Stimulated activated CD4-positive, alpha-beta T cell treated with anti-CD3 and anti-CD28 coated beads, Interleukin-1b, Interleukin-23, amount 100 ng/mL, for 4 hours (primary cell): ENCODE data around the gene CHD3.

Source experiments
- DNase-seq, 2 donors: peaks; one replicate each; pipeline ENCODE4 v3.0.0-alpha.2; 2020; ENCODE audit warnings: low read depth in 2 of 2

Gene CHD3

DNA sequence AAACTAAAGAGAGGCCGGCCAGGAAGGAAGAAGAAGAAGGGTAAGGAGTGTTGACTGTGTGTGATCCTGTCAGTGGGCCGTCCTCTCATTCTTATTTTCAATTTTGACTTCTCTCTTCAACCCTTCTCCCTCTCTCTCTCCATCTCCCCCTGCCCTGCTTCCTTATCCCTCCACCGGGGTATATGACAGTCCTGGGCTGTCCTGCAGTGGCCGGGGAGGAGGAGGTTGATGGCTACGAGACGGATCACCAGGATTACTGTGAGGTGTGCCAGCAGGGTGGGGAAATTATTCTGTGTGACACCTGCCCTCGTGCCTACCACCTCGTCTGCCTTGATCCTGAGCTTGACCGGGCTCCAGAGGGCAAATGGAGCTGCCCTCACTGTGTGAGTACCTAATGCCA is 5.6 kb downstream of the CHD3 start:
- DNase-seq, result no peak

DNA sequence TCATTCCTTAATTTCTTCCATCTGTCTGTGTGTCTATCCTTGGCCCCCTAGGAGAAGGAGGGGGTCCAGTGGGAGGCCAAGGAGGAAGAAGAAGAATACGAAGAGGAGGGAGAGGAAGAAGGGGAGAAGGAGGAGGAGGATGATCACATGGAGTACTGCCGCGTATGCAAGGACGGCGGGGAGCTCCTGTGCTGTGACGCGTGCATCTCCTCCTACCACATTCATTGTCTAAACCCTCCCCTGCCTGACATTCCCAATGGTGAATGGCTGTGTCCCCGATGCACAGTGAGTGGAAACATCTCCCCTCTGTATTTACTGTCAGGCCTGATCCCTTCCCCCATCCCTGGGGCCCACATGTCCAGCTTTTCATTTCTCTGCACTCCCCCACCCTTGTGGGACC is 6.3 kb downstream of the CHD3 start:
- no peak for DNase-seq

DNA sequence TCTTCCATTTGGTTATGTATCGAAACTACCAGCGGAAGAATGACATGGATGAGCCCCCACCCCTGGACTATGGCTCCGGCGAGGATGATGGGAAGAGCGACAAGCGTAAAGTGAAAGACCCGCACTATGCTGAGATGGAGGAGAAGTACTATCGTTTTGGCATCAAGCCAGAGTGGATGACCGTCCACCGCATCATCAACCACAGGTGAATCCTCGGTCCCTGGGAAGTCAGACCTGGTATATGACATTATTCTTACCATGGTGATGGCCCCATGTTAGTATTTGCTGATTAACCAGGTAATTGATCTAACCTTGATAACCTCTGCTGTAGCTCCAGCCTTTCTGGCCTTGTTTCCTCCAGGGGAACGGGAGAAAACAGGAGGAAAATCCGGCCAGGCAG is 8.5 kb downstream of the CHD3 start:
- no peak for DNase-seq

DNA sequence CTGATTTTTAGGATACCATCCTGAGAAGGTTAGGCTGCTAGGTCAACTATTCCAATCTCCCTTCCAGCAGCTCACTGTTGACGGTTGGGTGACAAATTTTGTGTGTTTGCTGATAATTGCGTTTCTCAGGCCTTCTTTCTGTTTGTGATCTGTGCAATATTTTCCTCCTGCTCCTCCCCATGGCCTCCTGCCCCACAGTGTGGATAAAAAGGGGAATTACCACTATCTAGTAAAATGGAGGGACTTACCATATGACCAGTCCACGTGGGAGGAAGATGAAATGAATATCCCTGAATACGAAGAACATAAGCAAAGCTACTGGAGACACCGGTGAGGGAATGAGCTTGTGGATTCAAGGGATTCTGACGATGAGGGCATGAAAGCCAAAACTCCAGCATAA is 9.2 kb downstream of the CHD3 start:
- DNase-seq, result no peak

DNA sequence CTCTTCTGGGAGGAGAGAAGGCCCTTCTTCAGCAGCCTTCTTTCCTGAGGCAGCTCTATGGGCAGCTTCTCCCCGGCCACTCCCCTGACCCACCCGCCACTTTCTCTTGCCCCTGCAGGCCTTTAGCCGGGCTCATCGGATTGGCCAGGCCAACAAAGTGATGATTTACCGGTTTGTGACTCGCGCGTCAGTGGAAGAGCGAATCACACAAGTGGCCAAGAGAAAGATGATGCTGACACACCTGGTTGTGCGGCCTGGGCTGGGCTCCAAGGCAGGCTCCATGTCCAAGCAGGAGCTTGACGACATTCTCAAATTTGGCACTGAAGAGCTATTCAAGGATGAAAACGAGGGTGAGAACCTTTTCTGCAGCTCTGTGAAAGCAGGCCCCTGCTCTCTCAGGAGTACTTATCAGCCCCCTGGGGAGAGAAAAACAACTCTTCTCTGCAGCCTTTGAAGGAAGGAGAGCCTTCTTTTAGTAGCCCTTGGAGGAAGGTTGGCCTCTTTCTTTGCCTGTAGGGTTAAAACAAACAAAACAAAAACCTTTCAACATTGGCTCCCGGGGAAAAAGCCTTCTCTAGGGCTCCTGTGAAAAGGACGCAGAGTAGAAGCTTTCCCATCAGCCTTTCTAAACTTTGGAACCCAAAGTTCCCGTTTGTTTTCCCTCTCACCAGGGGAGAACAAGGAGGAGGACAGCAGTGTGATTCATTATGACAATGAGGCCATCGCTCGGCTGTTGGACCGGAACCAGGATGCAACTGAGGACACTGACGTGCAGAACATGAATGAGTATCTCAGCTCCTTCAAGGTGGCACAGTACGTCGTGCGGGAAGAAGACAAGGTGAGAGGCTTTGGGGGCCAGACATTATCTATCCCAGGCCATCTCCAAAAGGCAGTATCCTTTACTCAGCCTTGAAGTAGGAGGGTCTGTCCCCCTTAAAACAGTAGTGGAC is 14.8 kb downstream of the CHD3 start:
- no peak for DNase-seq

DNA sequence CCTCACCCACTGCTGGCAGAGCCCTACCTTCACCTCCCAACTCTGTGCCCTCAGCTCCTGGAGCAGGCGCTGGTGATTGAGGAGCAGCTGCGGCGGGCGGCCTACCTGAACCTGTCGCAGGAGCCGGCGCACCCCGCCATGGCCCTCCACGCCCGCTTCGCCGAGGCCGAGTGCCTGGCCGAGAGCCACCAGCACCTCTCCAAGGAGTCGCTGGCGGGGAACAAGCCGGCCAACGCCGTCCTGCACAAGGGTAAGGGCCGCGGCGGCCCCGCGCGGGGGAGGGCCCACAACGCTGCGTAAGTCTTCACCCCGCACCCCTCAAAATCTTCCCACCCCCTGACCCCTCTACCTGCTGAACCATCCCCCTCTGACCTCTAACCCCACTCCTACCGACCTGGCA is 20.5 kb downstream of the CHD3 start:
- no peak for DNase-seq

DNA sequence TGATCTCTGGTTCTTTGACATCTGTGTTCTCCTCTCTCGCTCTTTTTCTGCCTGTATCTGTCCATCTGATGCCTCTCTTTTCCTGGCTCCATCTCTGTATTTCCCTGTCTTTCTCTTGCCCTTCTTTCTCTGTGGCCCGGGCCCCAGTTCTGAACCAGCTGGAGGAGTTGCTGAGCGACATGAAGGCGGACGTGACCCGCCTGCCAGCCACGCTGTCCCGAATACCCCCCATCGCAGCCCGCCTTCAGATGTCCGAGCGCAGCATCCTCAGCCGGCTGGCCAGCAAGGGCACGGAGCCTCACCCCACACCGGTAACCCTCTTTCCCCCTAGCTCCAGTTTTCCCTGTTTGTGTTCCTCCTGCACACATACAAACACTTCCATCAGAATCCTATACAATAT is 21.7 kb downstream of the CHD3 start:
- DNase-seq, result no peak

DNA sequence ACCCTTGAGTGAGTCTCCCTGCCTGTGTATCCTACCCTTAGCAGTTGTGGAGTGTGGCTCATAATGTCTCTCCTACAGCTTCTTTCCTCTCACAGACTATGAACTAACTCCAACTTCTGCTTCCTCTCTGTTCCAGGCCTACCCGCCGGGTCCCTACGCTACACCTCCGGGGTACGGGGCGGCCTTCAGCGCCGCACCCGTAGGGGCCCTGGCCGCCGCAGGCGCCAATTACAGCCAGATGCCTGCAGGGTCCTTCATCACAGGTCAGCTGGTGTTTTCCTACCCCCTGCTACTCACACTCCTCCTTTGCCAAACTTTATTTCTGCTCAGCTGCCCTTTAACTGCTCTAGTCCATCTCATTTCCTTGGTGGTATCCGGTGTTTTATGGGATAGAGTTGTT is 22.1 kb downstream of the CHD3 start:
- DNase-seq, result no peak

DNA sequence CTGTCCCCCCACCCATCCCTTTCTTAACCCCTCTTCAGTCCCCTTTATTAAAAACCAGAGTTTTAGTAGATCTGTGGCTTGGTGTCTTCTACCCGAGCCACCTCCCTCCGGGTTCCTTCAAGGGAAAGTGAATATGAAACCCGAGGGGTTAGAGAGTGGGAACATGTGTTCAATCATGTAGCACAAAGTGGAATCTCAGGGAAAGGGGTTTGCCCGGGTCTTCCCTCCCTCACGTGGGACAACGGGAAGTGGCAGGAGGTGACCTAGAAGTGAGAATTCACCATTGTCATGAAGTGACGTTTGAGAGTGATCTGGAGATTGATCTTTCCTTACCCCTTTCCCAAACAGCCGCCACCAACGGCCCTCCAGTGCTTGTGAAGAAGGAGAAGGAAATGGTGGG is 22.5 kb downstream of the CHD3 start:
- DNase-seq, result no peak

DNA sequence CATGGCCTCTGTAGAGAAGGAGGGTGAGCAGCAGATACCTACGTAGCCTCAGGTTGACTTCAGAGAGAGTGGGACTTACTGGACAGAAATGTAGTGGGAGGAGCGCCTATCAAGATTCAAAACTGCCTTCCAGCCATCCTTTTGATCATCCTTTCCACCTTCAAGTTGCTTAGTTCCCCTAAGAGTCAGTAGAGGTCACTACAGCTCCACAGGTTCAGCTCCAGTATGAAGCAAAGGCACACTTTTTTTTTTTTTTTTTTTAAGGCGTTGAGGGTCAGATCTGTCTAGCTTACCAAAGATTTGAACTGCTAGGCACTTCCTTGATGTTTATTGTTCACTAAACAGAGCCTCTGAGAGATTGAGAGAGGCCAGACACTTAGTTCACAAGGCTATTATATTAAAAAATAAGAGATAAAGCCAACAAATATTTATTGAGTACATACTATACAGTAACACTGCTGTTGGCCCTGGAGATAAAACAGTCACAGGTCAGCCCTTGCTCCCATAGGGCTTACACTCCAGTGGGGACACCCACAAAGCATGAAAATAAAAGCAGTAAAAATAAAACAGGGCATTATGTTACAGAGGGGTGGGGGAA is 24.4 kb downstream of the CHD3 start:
- no peak for DNase-seq

DNA sequence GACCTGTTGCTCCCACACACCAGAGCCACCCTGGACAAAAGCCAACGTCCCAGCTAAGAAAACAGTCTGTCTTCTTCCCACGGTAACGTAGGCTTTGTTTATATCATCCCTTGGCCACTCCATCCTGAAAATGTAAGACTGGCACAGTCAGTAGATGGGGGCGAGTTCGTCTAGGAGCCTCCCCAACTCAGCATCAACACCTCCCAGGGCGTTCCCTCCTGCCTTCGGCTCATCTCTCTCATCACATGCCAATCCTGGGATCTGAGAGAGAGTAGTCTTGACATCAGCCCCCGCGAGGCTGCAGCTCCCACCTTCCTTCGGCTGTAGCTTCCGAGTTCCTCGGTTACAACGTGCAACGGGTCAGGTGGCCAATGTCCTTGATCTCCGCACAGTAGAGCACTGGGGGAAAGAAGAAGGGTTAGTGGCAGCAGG is 26.6 kb downstream of the CHD3 start:
- no peak for DNase-seq

DNA sequence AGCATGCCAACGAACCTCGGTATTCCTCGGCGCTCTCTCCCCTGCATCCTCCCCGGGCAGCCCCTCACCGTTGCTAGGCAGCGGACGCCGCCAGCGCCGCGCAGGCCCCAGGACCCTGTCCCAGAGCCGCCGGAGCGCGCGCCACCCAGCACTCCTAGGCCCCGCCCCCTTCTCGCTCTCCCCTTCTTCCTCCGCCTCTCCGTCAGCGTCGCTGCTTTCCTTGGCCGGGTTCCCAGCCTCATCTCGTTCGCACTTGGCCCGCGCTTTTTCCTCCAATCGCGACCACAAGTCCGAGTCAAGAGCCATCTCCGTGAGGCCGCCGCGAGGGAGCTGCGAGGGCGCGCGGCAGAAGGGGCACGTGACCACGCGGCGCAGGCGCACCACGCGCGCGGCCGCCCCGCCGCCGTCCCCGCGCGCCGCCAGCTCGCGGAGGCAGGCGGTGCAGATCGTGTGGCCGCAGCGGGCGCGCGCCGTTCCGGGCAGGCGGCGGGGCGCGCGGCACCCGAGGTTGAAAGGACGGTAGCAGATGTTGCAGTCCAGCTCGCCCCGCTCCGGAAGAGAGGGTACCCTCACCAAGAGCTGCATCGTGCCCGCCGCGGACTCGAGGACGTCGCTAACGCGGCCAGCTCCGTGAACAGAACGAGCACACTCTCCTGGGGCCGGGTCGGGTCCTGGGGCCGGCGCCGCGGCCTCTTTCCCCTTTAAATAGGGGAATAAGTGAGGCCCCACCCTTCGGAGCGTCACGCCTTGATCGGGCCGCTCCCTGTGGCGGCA is 27.2 kb downstream of the CHD3 start, which contains the start of gene RNF227:
RNF227 (minus strand) TSS at position 679 of the 774 bp plus-strand sequence; CDS start at position 585, 94 bp downstream.
- DNase-seq, result peak; percentile 73 to 79

DNA sequence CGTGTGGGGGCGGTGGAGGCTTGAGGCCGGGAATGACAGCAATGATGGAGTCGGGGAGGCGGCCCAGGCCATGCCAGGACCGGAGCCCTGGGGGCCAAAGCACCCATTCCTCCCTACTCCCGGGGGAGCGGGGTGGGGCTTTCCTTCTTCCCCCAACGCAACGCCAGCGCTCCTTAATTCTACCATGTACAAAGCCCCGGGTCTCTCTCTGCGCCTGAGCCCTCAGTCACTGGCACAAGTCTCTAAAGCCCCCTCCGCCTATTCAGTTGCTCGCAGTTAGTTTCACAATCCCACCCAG is 27.7 kb downstream of the CHD3 start:
- DNase-seq, result no peak

DNA sequence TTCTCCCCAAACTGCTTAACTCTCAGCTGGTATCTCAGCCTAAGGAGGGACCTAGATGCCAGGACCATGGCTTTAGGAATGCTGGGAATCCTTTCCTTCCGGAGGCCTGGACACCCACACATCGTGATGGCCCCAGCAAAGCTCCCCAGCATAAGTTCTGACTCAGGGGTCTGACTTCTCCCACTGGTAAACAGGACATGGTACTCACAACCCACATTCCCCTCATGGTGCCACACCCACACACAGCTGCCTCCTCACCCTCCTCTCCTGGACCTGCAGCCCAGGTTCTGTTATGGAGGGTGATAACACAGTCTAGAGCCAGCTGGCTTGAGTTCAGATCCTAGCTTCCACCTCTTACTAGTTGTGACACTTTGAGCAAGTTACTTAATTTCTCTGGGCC is 28.2 kb downstream of the CHD3 start:
- DNase-seq, result no peak

DNA sequence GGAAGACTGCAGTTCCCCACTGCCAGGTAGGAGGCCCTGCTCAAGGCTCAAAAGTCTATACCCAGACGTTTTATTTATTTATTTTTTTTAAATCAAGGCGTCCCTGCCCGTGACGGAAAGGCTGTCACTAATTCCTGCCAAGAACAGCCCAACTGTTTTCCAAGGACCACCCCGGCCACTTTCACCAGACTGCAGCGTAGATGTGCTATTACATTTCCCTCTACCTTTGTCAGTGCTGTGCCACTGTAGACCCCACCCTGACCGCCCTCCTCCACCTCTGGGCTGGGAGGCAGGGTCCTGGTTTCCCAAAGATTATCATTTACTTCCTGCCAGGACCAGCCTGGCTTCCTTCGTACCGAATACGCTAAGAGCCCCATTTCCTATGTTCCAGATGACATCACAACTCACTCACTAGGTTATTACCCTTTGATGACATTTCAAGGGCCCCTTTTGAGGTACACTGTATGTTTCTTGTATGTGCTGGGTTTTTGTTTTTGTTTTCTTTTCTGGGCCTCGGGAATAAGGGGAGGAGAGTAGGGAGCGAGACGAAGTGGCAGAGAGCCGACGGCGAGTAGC is 33.8 kb downstream of the CHD3 start:
- no peak for DNase-seq

DNA sequence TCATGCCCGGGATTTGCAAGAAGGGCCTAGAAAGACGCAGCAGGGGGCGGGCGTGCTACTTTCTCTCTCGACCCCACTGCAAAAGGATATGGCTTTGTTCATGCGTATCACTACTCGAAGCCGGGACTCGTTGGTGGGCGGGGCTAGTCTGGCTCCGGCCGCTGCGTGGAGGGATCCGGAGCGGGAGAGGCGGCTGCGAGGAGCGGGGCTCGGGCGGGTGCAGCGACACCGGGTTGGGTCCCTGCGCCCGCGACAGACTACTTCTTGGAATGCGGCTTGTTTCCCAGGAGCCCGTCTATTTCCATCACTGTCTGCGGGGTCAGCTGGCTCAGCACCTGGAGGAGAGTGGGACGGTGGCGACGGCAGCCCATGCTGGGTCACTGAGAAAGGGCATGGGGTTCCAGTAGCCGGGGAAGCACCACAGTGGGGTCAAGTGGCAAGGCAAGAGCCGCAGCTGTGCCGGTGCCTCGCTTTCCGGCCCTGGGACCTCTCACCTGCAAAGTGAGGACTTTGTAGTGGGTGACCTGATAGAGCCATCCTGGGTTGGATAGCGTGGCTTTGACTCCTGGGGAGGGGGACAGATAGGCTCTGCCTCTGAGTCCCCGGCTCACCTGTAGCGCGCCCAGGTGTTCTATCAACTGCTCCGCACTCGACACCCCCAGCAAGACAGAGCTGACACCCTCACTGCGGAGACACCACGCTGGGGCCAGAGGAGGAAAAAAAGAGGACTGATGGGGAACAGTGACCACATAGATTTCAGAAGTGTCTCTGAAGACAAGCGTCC is 34.4 kb downstream of the CHD3 start:
- peak; percentile 70 to 78 for DNase-seq

DNA sequence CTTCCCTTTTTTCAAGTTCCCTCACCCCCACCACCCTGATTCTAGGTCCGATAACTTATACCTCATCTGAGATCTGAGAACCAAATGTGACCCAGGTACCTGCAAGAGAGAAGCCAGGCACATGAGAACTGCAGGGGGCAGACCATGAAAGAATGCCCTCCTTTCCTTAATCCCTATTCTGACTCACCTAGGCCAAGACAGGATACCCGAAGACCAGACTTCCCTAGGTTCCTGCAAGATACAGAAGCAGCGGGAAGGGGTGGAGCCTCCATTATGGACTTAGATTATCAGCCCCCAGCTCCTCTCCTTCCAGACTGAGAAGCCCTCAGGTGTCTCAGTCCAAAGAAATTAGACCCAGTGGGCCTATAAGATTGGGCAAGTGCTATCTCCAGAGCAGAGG is 39.0 kb downstream of the CHD3 start:
- no peak for DNase-seq

DNA sequence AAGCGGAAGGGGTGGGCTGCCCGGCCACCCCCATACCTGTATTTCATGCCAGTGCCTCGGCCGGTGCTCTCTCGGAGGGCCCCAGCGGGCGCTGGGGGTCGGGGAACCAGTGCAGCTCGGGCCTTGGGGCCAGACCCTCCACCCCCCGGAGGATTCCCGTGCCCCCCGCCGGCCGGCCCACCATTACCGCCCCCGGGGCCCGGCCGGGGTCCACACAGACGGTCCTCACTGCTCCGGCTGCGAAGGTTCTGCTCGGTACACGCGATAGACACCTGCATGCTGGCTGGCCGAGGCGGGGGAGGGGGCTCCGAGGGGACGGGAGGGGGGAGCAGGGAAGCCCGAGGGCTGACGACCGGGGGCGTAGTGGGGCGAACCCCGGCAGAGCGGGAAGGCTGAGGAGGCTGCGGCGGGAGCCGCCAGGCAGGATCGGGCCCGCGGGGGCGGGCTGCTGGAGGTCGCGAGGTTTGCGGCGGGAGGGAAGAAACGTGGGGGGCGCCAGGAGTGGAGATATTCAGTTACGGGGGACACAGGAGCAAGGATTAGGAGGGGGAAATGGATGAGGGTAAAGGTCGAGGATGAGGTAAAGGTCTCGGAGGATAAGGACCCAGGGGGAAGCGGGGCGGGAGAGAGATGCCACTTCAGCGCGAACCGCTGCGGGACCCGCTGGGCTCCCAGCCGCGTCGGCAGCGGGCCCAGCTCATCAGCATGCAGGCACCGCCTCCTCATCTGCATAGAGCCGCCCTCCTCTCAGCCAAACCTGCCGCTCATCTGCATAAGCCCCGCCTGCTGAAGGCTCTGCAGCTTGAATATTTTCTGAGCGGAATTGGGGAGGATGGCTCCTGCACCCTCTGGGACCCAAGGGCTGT is 40.8 kb downstream of the CHD3 start, which contains the start of gene KCNAB3:
KCNAB3 (minus strand) TSS at position 699 of the 866 bp plus-strand sequence; CDS start at position 278, 421 bp downstream.
- DNase-seq, result no peak

DNA sequence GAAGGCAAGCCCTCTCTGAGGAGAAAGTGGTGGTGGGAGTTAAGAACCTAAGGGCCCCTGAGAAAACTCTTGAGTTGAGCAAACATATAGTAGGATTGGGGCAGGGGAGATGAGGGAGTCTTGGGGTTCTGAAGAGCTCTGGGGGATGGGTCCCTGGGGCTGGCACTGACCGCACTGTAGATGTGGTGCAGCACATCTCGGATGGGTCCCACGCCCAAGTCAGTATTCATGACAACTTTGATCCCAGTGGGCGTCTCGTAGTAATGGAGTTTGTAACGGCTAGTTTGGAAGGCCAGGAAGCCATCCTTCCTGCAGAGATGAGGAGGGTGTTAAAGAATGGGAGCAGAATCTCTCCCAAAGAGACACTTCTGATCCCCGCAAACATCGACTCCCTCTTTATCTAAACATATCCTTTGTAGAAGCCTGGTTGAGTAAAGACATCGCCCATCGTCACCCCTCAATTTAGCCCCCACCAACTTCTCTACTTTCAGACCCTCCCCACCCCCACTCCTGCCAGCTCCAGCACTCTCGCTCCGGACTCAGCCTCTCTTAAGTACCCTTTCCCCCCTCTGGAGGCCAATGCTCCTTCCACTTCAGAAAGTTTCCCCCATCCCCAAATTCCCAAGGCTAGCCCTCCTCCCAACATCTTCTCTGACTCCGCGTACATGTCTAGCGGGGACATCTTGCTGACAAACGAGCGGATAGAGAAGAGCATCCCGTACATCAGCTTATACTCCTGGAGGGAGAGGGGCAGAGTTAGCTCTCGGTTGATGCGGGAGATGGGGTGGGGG is 42.4 kb downstream of the CHD3 start:
- DNase-seq, result no peak
